ENCODE results near the gene SLC6A20.
A peak's percentile ranks its signal among the peaks of the same experiment; 100 is the strongest.

SLC6A20 gene

GRCh38 chr3:45772341-45773035 lies 23.8 kb downstream of the SLC6A20 start:
- no peaks in the 10 kb centered on the region for H3K36me3 ChIP-seq (ENCODE audit: control insufficient read depth, insufficient read depth, low read length)
- no peak overlapping the region for H3K27ac ChIP-seq (ENCODE audit: low read length)
- H3K27me3 ChIP-seq (ENCODE audit: control insufficient read depth, insufficient read depth, low read length): no peaks in the 10 kb centered on the region
- no peaks in the 10 kb centered on the region; the same call in 1 of the 2 replicates for H3K4me1 ChIP-seq (ENCODE audit: control insufficient read depth, insufficient read depth, low read length)
- no peaks in the 10 kb centered on the region for H3K9me3 ChIP-seq (ENCODE audit: control insufficient read depth, insufficient read depth, low read length)
- WGBS (ENCODE audit: insufficient coverage, insufficient read length): no CpG with 5 or more reads among the region's 16 CpGs
- no peak for DNase-seq (ENCODE audit: low read depth, low spot score)
- no peak overlapping the region for H3K4me3 ChIP-seq (ENCODE audit: low read length)

GRCh38 chr3:45771831-45772230 lies 24.5 kb downstream of the SLC6A20 start:
- H3K27me3 ChIP-seq (ENCODE audit: control insufficient read depth, insufficient read depth, low read length): no peaks in the 10 kb centered on the region

GRCh38 chr3:45771166-45771775 lies 25.1 kb downstream of the SLC6A20 start:
- no peak for DNase-seq (ENCODE audit: low read depth, low spot score)
- no peaks in the 10 kb centered on the region; the same call in 1 of the 2 replicates for H3K4me1 ChIP-seq (ENCODE audit: control insufficient read depth, insufficient read depth, low read length)
- H3K27me3 ChIP-seq (ENCODE audit: control insufficient read depth, insufficient read depth, low read length): no peaks in the 10 kb centered on the region
- no peak overlapping the region for H3K4me3 ChIP-seq (ENCODE audit: low read length)
- WGBS (ENCODE audit: insufficient coverage, insufficient read length): no CpG with 5 or more reads among the region's 9 CpGs
- no peaks in the 10 kb centered on the region for H3K36me3 ChIP-seq (ENCODE audit: control insufficient read depth, insufficient read depth, low read length)
- H3K9me3 ChIP-seq (ENCODE audit: control insufficient read depth, insufficient read depth, low read length): no peaks in the 10 kb centered on the region
- no peak overlapping the region for H3K27ac ChIP-seq (ENCODE audit: low read length)

More at GRCh38 chr3:45771831-45772230, 24.5 kb downstream of the SLC6A20 start:
- Histone ChIP-seq H3K4me3 (ENCODE audit: low read length) (no peak overlapping the region), H3K27ac (ENCODE audit: low read length) (no peak overlapping the region), H3K9me3 (ENCODE audit: control insufficient read depth, insufficient read depth, low read length) (no peaks in the 10 kb centered on the region), H3K4me1 (ENCODE audit: control insufficient read depth, insufficient read depth, low read length) (no peaks in the 10 kb centered on the region; the same call in 1 of the 2 replicates), H3K36me3 (ENCODE audit: control insufficient read depth, insufficient read depth, low read length) (no peaks in the 10 kb centered on the region)
- no peak for DNase-seq (ENCODE audit: low read depth, low spot score)
- no CpG with 5 or more reads among the region's 5 CpGs for WGBS (ENCODE audit: insufficient coverage, insufficient read length)

GRCh38 chr3:45765958-45766357 lies 30.4 kb downstream of the SLC6A20 start:
- no CpG with 5 or more reads among the region's 8 CpGs for WGBS (ENCODE audit: insufficient coverage, insufficient read length)
- Histone ChIP-seq H3K27ac (ENCODE audit: low read length) (no peak overlapping the region), H3K27me3 (ENCODE audit: control insufficient read depth, insufficient read depth, low read length) (no peaks in the 10 kb centered on the region), H3K4me1 (ENCODE audit: control insufficient read depth, insufficient read depth, low read length) (peaks cover under 1% of the 10 kb centered on the region), H3K9me3 (ENCODE audit: control insufficient read depth, insufficient read depth, low read length) (no peaks in the 10 kb centered on the region), H3K36me3 (ENCODE audit: control insufficient read depth, insufficient read depth, low read length) (no peaks in the 10 kb centered on the region; the same call in 1 of the 2 replicates), H3K4me3 (ENCODE audit: low read length) (no peak overlapping the region)
- DNase-seq (ENCODE audit: low read depth, low spot score): no peak

GRCh38 chr3:45765266-45765851 lies 31.0 kb downstream of the SLC6A20 start:
- H3K9me3 ChIP-seq (ENCODE audit: control insufficient read depth, insufficient read depth, low read length): no peaks in the 10 kb centered on the region
- no peak overlapping the region for H3K27ac ChIP-seq (ENCODE audit: low read length)
- H3K4me3 ChIP-seq (ENCODE audit: low read length): no peak overlapping the region
- WGBS (ENCODE audit: insufficient coverage, insufficient read length): no CpG with 5 or more reads among the region's 9 CpGs
- no peaks in the 10 kb centered on the region for H3K27me3 ChIP-seq (ENCODE audit: control insufficient read depth, insufficient read depth, low read length)
- peaks cover 4% of the 10 kb centered on the region for H3K4me1 ChIP-seq (ENCODE audit: control insufficient read depth, insufficient read depth, low read length)
- DNase-seq (ENCODE audit: low read depth, low spot score): no peak
- H3K36me3 ChIP-seq (ENCODE audit: control insufficient read depth, insufficient read depth, low read length): no peaks in the 10 kb centered on the region; the same call in 1 of the 2 replicates

GRCh38 chr3:45763303-45763675 lies 33.0 kb downstream of the SLC6A20 start:
- Histone ChIP-seq H3K4me3 (ENCODE audit: low read length) (no peak overlapping the region), H3K27ac (ENCODE audit: low read length) (no peak overlapping the region), H3K27me3 (ENCODE audit: control insufficient read depth, insufficient read depth, low read length) (no peaks in the 10 kb centered on the region), H3K4me1 (ENCODE audit: control insufficient read depth, insufficient read depth, low read length) (peaks cover 4% of the 10 kb centered on the region), H3K36me3 (ENCODE audit: control insufficient read depth, insufficient read depth, low read length) (no peaks in the 10 kb centered on the region; the same call in 1 of the 2 replicates), H3K9me3 (ENCODE audit: control insufficient read depth, insufficient read depth, low read length) (no peaks in the 10 kb centered on the region)
- no peak for DNase-seq (ENCODE audit: low read depth, low spot score)
- WGBS (ENCODE audit: insufficient coverage, insufficient read length): no CpG with 5 or more reads among the region's 5 CpGs

- Histone ChIP-seq H3K27me3 (ENCODE audit: control insufficient read depth, insufficient read depth, low read length) (no peaks in the 10 kb centered on the region), H3K4me1 (ENCODE audit: control insufficient read depth, insufficient read depth, low read length) (peaks cover 4% of the 10 kb centered on the region)
- no CpG with 5 or more reads among the region's 19 CpGs for WGBS (ENCODE audit: insufficient coverage, insufficient read length)
Measured at GRCh38 chr3:45762647-45763302, 33.6 kb downstream of the SLC6A20 start.

GRCh38 chr3:45761831-45762230 lies 34.5 kb downstream of the SLC6A20 start:
- H3K27me3 ChIP-seq (ENCODE audit: control insufficient read depth, insufficient read depth, low read length): no peaks in the 10 kb centered on the region
- peaks cover 4% of the 10 kb centered on the region for H3K4me1 ChIP-seq (ENCODE audit: control insufficient read depth, insufficient read depth, low read length)
- no peak overlapping the region for H3K27ac ChIP-seq (ENCODE audit: low read length)
- H3K9me3 ChIP-seq (ENCODE audit: control insufficient read depth, insufficient read depth, low read length): no peaks in the 10 kb centered on the region
- WGBS (ENCODE audit: insufficient coverage, insufficient read length): no CpG with 5 or more reads among the region's 10 CpGs
- no peak for DNase-seq (ENCODE audit: low read depth, low spot score)
- H3K4me3 ChIP-seq (ENCODE audit: low read length): no peak overlapping the region
- no peaks in the 10 kb centered on the region; the same call in 1 of the 2 replicates for H3K36me3 ChIP-seq (ENCODE audit: control insufficient read depth, insufficient read depth, low read length)

More at GRCh38 chr3:45762647-45763302, 33.6 kb downstream of the SLC6A20 start:
- DNase-seq (ENCODE audit: low read depth, low spot score): no peak
- H3K4me3 ChIP-seq (ENCODE audit: low read length): no peak overlapping the region
- no peaks in the 10 kb centered on the region; the same call in 1 of the 2 replicates for H3K36me3 ChIP-seq (ENCODE audit: control insufficient read depth, insufficient read depth, low read length)
- H3K27ac ChIP-seq (ENCODE audit: low read length): no peak overlapping the region
- H3K9me3 ChIP-seq (ENCODE audit: control insufficient read depth, insufficient read depth, low read length): no peaks in the 10 kb centered on the region

- H3K36me3 ChIP-seq (ENCODE audit: control insufficient read depth, insufficient read depth, low read length): no peaks in the 10 kb centered on the region; the same call in 1 of the 2 replicates
- no peak overlapping the region for H3K4me3 ChIP-seq (ENCODE audit: low read length)
- H3K4me1 ChIP-seq (ENCODE audit: control insufficient read depth, insufficient read depth, low read length): peaks cover 4% of the 10 kb centered on the region
- no peaks in the 10 kb centered on the region for H3K27me3 ChIP-seq (ENCODE audit: control insufficient read depth, insufficient read depth, low read length)
- peak; percentile 60 for DNase-seq (ENCODE audit: low read depth, low spot score)
- no peaks in the 10 kb centered on the region for H3K9me3 ChIP-seq (ENCODE audit: control insufficient read depth, insufficient read depth, low read length)
- WGBS (ENCODE audit: insufficient coverage, insufficient read length): no CpG with 5 or more reads among the region's 14 CpGs
- H3K27ac ChIP-seq (ENCODE audit: low read length): no peak overlapping the region
Measured at GRCh38 chr3:45760878-45761711, 35.2 kb downstream of the SLC6A20 start.
